GM12801 (cell line): Measurements from ENCODE around the gene SETD4.

Source experiments
- TF ChIP-seq, protein P1 (sequence below): IDR thresholded peaks from one replicate; pipeline ENCODE4 v1.5.1; 2011; ENCODE audit warnings: control low read depth; ENCODE audit not compliant: insufficient read length; ENCODE audit errors: extremely low read depth

SETD4 gene

DNA sequence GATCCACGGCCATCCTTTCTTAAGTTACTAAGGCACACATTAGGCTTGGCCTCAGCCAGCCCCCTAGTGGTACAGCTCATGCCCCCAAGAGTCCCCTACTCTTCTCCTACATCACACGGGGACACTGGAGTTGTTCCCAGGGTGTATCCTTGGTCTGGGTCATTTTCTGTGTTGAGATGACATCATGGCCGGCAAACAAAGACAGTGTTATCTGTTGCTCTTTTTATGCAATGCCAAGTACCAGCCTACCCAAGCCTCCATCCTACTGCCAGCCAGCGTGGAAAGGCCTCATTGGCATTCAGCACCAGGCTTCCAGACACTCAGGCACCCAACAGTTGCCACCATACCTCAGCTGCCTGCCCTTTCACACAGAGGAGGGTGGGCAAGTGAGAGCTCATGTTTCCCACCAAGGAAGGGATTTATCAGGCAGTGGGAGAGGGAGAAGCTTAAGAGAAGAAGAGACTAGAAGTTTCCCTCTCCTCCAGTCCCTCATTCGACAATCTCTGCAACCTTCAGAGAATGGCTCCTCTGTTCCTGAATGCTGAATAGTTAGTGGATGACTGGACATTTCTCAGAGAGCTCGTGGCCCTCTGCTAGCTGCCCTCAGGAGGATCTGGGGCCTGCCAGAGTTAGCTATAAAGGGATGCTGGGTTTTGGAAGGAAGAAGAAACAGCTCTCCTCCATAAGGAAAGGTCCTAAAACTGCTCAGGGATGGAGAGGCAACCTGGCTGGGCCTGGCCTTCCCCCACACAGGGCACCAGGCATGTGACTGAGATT is 27.2 kb upstream of the SETD4 start:
- TF ChIP-seq, protein P1, sequence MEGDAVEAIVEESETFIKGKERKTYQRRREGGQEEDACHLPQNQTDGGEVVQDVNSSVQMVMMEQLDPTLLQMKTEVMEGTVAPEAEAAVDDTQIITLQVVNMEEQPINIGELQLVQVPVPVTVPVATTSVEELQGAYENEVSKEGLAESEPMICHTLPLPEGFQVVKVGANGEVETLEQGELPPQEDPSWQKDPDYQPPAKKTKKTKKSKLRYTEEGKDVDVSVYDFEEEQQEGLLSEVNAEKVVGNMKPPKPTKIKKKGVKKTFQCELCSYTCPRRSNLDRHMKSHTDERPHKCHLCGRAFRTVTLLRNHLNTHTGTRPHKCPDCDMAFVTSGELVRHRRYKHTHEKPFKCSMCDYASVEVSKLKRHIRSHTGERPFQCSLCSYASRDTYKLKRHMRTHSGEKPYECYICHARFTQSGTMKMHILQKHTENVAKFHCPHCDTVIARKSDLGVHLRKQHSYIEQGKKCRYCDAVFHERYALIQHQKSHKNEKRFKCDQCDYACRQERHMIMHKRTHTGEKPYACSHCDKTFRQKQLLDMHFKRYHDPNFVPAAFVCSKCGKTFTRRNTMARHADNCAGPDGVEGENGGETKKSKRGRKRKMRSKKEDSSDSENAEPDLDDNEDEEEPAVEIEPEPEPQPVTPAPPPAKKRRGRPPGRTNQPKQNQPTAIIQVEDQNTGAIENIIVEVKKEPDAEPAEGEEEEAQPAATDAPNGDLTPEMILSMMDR = no peak

DNA sequence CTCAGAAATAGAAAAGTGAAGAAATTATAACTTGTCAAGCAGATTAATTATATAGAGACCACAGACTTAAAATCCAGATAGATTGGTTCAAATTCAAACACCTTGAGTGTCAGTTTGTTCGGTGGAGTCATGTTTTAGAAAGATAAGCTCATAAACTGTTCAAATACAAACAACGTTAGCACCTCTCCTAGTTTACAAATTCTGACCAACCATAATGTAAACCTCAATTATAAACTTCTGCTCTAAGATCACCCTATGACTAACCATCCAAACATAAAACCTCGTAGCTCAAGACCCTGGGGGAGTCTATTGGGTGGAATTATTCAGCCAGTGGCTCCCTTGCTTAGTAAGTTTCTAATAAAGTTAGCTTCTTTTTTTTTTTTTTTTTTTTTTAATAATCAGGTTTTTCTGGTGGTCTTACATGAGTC is 21.9 kb upstream of the SETD4 start:
- TF ChIP-seq, protein P1 = no peak

DNA sequence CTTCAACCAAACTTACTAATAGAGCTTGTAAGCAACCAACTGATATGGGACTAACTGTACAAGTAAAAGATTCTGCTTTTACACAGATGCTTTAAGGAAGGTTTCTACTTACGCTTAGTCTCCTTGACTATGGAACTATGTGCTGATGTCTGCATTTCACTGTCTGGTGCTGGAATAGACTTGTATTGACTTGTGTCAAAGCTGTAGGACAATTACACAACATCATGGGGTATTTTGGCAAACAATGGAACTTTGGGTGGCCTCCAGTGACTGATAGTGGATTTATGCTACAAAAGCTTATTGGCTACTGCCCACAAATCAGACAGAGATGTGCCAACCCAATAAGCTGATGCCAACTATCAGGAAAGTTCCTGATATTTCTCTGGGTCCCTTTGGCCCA is 20.1 kb upstream of the SETD4 start:
- TF ChIP-seq, protein P1 = no peak

DNA sequence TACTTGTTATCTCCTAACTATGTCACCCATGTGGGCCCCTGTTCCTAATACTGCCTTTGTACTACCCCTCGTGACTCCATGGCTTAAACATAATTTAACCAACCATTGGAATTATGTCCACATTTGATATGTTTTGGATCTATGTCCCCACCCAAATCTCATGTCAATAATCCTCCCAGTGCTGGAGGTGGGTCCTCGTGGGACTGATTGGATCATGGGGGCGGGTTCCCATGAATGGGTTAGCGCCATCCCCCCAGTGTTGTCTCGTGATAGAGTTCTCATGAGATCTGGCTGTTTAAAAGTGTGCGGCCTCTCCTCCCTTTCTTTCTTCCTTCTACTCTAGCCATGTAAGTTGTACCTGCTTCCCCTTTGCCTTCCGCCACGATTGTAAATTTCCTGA is 19.3 kb upstream of the SETD4 start:
- TF ChIP-seq, protein P1 = no peak

DNA sequence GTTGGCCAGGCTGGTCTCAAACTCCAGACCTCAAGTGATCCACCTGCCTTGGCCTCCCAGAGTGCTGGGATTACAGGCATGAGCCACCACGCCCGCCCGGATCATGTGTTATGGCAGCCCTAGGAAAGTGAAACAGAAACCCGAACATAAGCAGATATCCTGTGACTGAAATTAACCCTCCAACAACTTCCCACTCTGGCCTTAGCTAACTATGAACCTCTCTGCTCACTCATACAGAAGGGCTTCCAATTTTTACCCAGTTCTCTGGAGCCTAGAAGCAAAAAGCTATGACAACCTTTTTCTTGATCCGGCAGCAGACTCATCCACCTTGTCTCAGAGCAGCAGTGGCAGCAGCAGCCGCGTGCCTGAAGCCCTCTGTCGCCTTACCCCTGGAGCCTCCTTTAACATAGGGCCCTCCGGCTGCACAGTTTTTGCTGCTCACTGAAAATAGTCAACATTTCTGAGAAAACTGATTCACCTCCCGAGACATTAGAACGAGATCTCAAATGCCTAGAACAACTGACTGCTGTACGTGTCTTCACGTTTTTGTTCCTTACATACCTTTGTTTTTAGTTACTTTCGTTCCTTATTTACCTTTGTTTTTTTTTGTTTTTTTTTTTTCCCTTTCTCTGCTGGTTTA is 18.8 kb upstream of the SETD4 start:
- TF ChIP-seq, protein P1 = no peak

DNA sequence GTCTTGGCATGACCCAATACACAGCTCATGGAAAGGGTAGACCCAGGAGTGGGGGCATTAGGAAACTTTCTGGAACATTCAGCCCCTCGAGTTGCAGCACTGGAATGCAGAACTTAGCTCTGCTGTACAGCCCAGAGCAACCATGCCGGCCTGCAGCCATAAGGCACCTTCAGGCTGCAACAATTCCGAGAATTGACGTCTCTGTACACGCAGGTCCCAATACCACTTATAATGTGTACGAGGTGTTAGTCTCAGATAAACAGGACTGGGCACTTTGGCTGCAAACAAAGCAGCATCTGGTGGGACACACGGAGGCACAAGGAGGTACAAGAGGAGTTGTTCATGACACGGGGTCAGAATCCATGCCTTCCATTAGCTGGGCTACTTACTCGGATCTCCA is 17.4 kb upstream of the SETD4 start:
- TF ChIP-seq, protein P1 = no peak

DNA sequence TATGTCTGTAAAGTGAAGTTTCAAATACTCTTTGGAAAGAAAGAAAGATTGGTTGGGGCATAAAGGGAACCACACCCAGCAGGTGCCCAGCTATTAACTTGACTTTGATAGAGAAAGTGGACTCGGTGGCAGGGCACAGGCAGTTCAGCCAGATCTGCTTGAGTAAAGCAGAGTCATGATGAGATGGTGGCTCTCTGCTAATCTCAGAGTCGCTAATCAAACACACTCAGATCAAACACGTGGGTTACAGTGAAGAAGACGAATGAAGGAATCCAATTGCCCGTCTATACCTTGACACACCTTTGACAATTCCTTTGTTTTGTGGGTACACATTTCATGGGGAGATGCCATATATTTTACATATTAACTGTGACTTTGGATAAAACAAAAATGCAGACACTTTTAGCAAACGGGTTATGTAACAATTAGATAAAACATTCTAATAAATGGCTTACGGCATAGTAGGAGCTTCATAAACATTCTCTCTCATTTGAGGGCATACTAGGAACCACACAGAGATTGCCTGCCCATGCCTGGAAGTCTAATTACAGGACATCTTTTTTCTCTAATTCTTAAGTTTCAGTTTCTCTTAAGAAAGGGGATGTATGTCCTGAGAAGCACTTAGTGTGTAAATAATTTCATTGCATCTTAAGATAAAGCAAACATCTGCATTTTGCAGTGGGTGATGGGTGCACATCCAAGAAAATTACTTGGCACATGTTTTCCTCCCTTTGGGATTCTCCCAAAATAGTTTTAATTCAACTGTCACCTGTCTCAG is 16.7 kb upstream of the SETD4 start:
- TF ChIP-seq, protein P1 = no peak
